HAP-1 (cell line): ENCODE data around the gene ENTPD8.
"Not testable (repeated sequence)": the region's sequence is repeated elsewhere in the genome, so short reads cannot be mapped to it uniquely, and the experiment has no call there.

ENCODE experiments used
- DNase-seq, 2 experiments: peaks; one replicate each; pipeline ENCODE4 v3.0.0-alpha.2; 2016 to 2020; ENCODE audit warnings: low spot score in 2 of 2
- H3K27me3 ChIP-seq: fragments of 250-450 bp; sonication (Bioruptor Pico); 2 replicates; pipeline ENCODE4 v1.5.1; 2020; ENCODE audit warnings: low read depth, mild to moderate bottlenecking, moderate library complexity
- H3K36me3 ChIP-seq: fragments of 250-450 bp; sonication (Bioruptor Pico); replicated peaks from 2 replicates; pipeline ENCODE4 v1.5.1; 2020; ENCODE audit warnings: mild to moderate bottlenecking
- H3K4me1 ChIP-seq: fragments of 250-450 bp; sonication (Bioruptor Pico); 2 replicates; pipeline ENCODE4 v1.5.1; 2020; ENCODE audit warnings: mild to moderate bottlenecking
- H3K4me3 ChIP-seq: fragments of 250-450 bp; sonication (Bioruptor Pico); 2 replicates; pipeline ENCODE4 v1.5.1; 2020; ENCODE audit warnings: mild to moderate bottlenecking, moderate library complexity
- H3K9me3 ChIP-seq: fragments of 250-450 bp; sonication (Bioruptor Pico); 2 replicates; pipeline ENCODE4 v1.5.1; 2020; ENCODE audit warnings: mild to moderate bottlenecking, moderate library complexity
- in situ Hi-C: fragments of 300-500 bp; cut with MboI; formaldehyde crosslinking; loops from 3 replicates; pipeline ENCODE4 v1.14.3; 2020; ENCODE audit warnings: low sequenced_read_pairs, inconsistent platforms, mixed read lengths

ENTPD8 gene

DNA sequence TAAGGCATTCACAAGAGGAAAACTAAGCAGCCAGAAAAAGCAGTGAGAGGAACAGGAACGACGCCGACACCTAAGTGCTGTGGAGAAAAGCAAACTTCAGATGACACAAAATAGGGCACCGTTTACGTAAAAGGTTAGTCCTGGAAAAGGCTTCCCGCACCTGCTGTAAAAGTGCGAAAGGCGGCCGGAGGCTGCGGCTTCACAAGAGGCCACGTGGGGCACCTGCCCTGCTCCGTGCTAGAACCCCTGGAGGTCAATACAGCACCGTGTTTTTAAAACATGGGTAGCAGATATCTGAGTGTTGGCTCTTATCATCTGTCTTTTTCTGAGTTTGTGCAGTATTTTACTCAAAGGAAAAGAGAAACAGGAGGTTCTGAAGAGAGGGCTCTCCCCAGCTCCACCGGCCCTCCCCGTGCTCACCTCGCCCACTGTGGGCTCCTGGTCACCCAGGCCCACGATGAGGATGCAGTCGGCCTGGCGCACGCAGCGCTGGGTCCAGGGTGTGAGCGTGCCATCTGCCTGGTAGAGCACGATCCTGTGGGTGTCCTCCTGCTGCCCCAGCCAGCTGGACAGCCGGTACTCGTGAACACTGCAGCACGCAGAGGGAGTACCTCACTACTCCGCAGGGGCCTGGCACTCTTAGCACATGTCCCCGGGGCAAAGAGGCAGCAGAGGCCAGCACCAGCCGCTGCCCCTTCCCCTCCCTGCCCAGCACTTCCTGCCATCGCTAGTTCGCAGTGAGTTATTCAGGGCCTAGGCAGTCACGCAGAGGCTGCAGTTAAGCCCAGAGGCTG, 38.9 kb upstream of the ENTPD8 start:
- H3K36me3 ChIP-seq = no peaks in the 10 kb centered on the region
- H3K4me1 ChIP-seq = no peaks in the 10 kb centered on the region
- H3K4me3 ChIP-seq = no peak overlapping the region
- no peaks in the 10 kb centered on the region for H3K27me3 ChIP-seq
- in situ Hi-C loops = no loop called here
- DNase-seq = no peak
- H3K9me3 ChIP-seq = 0 out of 2 replicates have a peak, but pooled peaks cover 6% of the 10 kb centered on the region

DNA sequence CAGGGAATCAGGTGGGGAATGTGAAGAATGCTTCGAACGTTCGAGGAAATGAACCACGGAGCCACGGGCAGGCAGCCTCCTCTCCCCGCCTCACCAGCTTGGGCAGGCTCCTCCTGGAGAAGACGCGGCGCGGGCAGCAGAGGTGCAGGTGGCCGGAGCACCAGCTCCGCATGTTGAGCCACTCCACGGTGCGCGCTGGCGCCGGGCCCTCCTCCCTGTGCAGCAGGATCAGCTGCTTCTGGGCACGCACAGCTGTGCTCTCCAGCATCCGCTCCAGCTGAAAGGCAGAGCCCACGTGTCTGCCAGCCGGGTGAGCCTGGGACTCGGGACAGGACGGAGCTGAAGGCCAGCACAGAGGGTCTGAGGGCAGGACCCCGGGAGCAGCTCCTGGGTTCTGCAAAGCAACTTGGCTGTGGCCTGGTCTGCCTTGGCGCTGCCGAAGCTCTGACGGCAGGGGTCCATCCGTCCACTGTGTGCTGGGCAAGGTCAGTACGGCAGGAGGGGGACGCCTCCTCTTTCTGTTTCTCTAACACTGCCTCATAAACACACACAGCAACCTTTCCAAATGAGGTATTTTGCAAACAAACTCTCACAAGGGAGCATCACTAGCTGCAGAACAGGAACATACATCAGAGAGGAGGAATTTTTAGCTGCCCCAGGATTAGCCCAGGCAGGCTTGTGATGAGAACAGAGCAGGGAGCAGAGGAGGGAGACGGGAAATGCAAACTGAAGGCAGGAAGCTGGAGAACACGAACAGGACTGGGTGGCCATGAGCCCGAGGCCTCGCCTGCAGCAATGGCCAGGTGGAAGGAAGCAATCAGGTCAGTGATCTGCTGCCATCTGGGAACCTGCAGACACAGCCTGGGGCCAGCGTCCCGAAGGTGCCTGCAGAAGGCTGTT, 38.1 kb upstream of the ENTPD8 start:
- no peaks in the 10 kb centered on the region for H3K36me3 ChIP-seq
- H3K27me3 ChIP-seq = no peaks in the 10 kb centered on the region
- no peak overlapping the region for H3K4me3 ChIP-seq
- H3K4me1 ChIP-seq = no peaks in the 10 kb centered on the region
- in situ Hi-C loops = no loop called here
- DNase-seq = no peak
- 0 out of 2 replicates have a peak, but pooled peaks cover 6% of the 10 kb centered on the region for H3K9me3 ChIP-seq

DNA sequence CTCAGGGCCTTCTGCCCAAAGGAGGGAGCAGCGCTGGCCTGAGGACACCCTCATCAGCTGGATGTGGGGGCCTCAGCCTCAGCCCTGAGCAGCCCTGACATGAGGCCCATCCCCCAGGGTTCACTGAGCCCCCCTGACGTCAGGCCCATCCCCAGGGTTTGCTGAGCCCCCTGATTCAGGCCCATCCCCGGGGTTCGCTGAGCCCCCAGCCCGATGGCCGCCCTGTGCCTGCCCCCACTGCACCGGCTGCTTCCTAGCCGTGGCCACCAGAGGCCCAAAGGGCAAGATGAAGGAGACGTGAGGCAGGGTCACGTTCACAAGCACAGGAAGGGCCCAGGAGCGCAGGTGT, 37.4 kb upstream of the ENTPD8 start:
- Histone ChIP-seq H3K36me3 (no peaks in the 10 kb centered on the region), H3K4me3 (no peak overlapping the region), H3K9me3 (0 out of 2 replicates have a peak, but pooled peaks cover 9% of the 10 kb centered on the region), H3K4me1 (no peaks in the 10 kb centered on the region), H3K27me3 (no peaks in the 10 kb centered on the region)
- no peak for DNase-seq
- in situ Hi-C loops = no loop called here

DNA sequence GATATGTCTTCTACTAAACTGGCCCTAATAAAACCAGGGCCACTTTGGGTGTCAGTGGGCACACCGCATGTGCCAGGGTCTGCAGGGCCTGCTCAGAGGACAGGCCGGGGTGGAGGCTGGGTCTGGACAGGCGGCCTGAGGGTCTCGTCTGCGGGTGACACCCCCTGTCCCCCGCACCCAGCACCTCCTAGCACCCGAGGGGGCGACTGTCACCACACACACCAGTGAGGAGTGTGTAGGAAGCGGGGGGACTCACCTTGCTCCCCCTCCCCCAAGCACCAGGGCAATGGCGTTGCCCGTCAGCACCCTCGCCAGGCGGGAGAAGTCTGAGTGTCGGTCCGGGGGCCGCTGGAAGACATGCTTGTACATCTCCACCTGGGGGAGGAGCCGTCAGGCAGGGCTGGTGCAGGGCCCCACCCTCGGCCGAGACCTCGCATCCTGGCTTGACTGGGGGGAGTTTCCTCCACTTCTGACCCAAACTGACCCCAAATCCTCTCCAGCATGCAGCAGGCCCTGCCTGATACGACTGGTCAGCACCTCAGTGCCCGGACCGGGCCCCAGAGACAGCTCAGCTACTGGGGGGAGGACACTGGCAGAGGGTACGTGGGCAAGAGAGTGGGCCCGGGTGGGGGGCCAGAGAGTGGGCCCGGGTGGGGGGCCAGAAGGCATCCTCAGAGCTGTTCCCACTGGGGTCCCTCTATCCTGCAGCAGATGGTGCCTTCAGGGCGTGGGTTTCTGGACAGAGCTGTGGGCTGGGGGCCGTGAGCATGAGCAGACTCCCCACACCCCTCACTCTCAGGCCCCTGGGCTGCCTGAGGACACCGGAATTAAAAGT, 36.8 kb upstream of the ENTPD8 start:
- Histone ChIP-seq H3K36me3 (no peaks in the 10 kb centered on the region), H3K9me3 (0 out of 2 replicates have a peak, but pooled peaks cover 9% of the 10 kb centered on the region), H3K4me3 (no peak overlapping the region), H3K4me1 (no peaks in the 10 kb centered on the region), H3K27me3 (no peaks in the 10 kb centered on the region)
- no peak for DNase-seq
- in situ Hi-C loops = no loop called here

DNA sequence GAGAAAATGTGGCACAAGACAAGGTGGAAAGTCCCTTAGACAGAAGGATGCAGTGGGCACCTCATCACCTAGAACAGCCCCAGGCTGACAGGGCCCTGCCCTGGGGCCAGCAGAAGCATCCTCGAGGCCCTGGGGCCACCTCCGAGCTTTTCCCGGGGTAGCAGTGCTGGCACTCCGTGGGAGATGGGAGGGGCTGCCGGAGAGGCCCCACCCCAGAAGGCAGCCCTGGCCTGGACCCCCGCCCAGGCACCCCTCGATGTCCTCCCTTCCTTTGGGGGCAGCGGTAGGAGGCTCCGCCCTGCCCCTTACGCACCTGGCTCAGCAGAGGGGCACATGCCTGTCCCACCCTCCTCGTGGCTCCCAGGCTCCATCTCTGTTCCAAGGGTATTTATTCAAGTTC, 35.7 kb upstream of the ENTPD8 start:
- in situ Hi-C loops = no loop called here
- H3K4me1 ChIP-seq = no peaks in the 10 kb centered on the region
- H3K9me3 ChIP-seq = 0 out of 2 replicates have a peak, but pooled peaks cover 9% of the 10 kb centered on the region
- H3K27me3 ChIP-seq = no peaks in the 10 kb centered on the region
- DNase-seq = no peak
- no peaks in the 10 kb centered on the region for H3K36me3 ChIP-seq
- no peak overlapping the region for H3K4me3 ChIP-seq

DNA sequence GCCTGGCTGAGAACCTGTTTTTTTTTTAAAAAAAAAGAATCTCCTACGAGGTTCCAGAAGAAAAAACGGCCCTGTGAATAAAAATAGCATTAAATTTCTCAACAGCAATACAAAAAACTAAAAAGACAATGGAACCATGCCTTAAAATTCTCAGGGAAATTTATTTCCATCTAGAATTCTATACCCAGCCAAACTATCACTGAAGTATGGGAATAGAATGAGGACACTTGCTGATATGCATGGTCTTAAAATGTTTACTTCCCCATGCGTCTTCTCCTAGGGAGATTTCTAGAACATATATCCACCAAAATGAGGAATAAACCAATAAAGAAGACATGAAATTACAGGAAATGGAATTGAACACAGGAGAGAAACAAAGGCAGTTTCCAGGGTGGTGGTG, 34.5 kb upstream of the ENTPD8 start:
- Histone ChIP-seq H3K4me1 (no peaks in the 10 kb centered on the region), H3K27me3 (no peaks in the 10 kb centered on the region), H3K4me3 (no peak overlapping the region), H3K36me3 (no peaks in the 10 kb centered on the region), H3K9me3 (0 out of 2 replicates have a peak, but pooled peaks cover 9% of the 10 kb centered on the region)
- in situ Hi-C loops = no loop called here
- no peak for DNase-seq

DNA sequence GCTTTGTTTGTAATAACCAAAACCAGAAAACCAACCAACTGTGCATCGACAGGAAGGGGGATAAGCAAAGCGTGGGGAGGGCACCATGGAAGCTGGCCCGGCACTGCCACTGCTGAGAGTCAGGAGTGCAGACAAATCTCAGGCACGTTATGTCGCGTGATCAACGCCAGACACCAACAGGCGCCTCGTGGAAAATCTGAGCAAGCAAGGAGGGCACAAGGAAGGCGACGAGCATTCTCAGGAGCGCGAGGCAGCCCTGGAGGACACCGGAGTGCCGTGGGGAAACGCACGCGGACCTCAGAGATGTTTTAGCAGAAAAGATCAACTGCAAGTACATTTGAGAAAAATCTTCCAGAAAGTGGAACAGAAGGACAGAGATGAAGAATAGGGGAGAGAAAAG, 33.1 kb upstream of the ENTPD8 start:
- peaks cover 6% of the 10 kb centered on the region; the same call in 1 of the 2 replicates for H3K27me3 ChIP-seq
- H3K4me3 ChIP-seq = no peak overlapping the region
- H3K4me1 ChIP-seq = no peaks in the 10 kb centered on the region
- in situ Hi-C loops = no loop called here
- no peak for DNase-seq
- H3K36me3 ChIP-seq = no peaks in the 10 kb centered on the region
- 0 out of 2 replicates have a peak, but pooled peaks cover 9% of the 10 kb centered on the region for H3K9me3 ChIP-seq

DNA sequence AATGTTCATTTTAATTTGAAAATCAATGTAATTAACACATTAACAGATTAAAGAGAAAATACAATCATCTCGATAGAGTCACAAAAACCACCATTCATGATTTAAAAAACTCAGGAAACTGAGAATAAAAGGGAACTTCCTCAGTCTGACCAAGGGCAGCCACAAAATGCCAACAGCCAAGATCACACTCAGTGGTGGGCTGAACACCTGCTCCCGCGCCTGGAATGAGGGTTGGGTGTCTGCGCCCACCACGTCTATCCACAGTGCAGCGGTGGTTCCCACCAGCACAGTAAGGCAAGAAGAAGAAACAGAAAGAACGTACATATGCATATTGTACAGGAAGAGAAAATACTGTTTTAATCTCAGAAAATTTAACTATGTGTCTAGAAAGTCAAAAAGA, 29.6 kb upstream of the ENTPD8 start:
- Histone ChIP-seq H3K9me3 (0 out of 2 replicates have a peak, but pooled peaks cover 5% of the 10 kb centered on the region), H3K36me3 (no peaks in the 10 kb centered on the region), H3K4me1 (no peaks in the 10 kb centered on the region), H3K4me3 (no peak overlapping the region), H3K27me3 (peaks cover 10% of the 10 kb centered on the region; the same call in 1 of the 2 replicates)
- no peak for DNase-seq
- in situ Hi-C loops = no loop called here

DNA sequence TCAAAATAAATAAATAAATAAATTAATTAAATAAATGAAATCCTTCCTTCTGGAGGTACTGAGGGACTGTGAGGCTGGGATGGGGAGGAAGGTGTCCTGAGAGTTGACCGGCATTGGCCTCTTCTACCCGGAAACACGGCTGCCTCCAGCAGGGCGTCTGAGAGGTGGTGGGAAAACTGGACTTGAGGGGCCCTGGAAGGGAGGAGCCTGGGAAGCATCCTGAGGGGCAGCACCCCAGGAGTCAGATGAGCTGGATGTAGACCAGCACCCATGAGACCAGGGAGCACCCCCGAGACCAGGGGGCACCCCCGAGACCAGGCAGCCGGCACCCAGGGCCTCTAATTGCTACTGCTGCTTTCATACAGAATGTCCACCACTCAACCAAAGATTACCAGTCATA, 26.7 kb upstream of the ENTPD8 start:
- in situ Hi-C loops = no loop called here
- H3K36me3 ChIP-seq = no peaks in the 10 kb centered on the region

DNA sequence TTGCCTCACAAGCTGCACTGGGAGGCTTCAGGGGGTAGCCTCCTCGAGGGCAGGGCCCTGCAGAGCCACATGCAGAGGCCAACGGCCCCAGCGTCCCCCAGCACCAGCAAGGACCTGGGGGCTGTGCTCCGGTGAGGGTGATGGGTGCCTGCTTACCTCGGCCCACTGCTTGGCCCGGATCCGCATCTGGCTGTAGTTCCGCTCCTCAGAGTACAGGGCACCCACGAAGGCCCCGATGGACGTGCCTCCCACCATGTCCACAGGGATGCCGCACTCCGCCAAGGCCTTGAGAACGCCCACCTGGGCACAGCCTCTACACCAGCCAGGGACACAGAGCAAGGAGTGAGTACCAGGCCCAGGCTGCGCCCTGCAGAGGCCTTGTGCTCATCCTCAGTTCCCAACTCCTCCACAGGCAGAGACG, 26.0 kb upstream of the ENTPD8 start:
- Histone ChIP-seq H3K27me3 (peaks cover 10% of the 10 kb centered on the region; the same call in 1 of the 2 replicates), H3K4me1 (no peaks in the 10 kb centered on the region), H3K36me3 (no peaks in the 10 kb centered on the region), H3K9me3 (no peaks in the 10 kb centered on the region), H3K4me3 (no peak overlapping the region)
- DNase-seq = no peak
- in situ Hi-C loops = no loop called here

More for the DNA sequence above, 26.7 kb upstream of the ENTPD8 start:
- DNase-seq = no peak
- Histone ChIP-seq H3K27me3 (peaks cover 10% of the 10 kb centered on the region; the same call in 1 of the 2 replicates), H3K4me3 (no peak overlapping the region), H3K4me1 (no peaks in the 10 kb centered on the region), H3K9me3 (no peaks in the 10 kb centered on the region)

DNA sequence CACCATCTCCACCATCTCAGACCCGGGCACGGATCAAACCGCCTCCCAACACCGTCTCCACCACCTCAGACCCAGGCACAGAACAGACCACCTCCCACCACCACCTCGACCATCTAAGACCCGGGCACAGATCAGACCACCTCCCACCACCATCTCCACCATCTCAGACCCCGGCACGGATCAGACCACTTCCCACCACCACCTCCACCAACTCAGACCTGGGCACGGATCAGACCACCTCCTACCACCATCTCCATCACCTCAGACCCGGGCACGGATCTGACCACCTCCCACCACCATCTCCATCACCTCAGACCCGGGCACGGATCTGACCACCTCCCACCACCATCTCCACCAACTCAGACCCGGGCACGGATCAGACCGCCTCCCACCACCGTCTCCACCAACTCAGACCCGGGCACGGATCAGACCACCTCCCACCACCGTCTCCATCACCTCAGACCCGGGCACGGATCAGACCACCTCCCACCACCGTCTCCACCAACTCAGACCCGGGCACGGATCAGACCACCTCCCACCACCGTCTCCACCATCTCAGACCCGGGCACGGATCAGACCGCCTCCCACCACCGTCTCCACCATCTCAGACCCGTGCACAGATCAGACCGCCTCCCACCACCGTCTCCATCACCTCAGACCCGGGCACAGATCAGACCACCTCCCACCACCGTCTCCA, 25.4 kb upstream of the ENTPD8 start:
- H3K9me3 ChIP-seq, H3K4me1 ChIP-seq, H3K4me3 ChIP-seq, in situ Hi-C loops, H3K36me3 ChIP-seq, DNase-seq: not testable (repeated sequence)
- H3K27me3 ChIP-seq = peaks cover 10% of the 10 kb centered on the region; the same call in 1 of the 2 replicates

DNA sequence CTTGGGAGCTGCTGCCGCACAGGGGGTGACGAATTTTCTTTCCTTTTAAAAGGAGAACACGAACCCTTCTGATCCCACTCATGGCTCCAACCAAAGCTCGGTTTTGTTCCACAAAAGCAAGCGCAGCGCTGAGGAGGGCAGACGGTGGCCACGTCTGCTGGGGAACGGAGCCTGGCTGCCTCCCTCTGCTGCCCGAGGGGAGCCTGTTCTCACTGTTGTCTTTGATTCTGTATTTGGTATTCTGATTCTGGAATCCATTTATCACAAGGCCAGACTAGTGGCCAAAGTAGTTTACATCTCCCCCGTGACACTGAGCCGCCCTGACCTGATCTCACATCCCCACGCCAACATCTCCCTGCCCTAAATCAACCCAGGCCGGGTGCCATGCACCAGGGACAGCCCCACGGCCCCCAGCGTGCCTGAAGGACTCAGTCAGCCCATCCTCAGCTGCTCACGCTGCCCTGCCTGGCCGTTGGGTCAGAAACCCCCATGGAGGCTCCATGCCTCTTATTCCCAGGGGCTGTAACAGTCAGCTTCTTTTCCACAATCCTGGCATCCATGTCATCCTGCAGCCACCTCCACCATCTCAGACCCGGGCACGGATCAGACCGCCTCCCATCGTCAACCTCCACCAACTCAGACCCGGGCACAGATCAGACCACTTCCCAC, 24.7 kb upstream of the ENTPD8 start:
- Histone ChIP-seq H3K4me1 (no peaks in the 10 kb centered on the region), H3K27me3 (peaks cover 10% of the 10 kb centered on the region; the same call in 1 of the 2 replicates), H3K4me3 (no peak overlapping the region), H3K9me3 (peaks cover 2% of the 10 kb centered on the region; the same call in 1 of the 2 replicates), H3K36me3 (no peaks in the 10 kb centered on the region)
- no peak for DNase-seq
- in situ Hi-C loops = no loop called here
